DOHH2 (cell line): ENCODE data around the gene PTBP1.

ENCODE experiments used
- H3F3A ChIP-seq: fragments of 200-600 bp; sonication (generic), shearing (Covaris generic); 2 replicates; pipeline ENCODE4 v1.6.0; 2016; ENCODE audit warnings: antibody characterized with exemption, mild to moderate bottlenecking; ENCODE audit not compliant: control insufficient read depth, insufficient read depth
- H3K27ac ChIP-seq: fragments of 200-600 bp; sonication (generic); 2 replicates; pipeline ENCODE4 v1.5.1; 2014; ENCODE audit warnings: low read depth, mild to moderate bottlenecking, low read length, moderate library complexity
- H3K27me3 ChIP-seq: fragments of 200-600 bp; sonication (generic); 2 replicates; pipeline ENCODE4 v1.6.1; 2014; ENCODE audit warnings: mild to moderate bottlenecking, low read length, mixed read lengths; ENCODE audit not compliant: control insufficient read depth
- H3K36me3 ChIP-seq: fragments of 200-600 bp; sonication (generic); 2 replicates; pipeline ENCODE4 v1.6.1; 2014; ENCODE audit warnings: mild to moderate bottlenecking, low read length, moderate library complexity, mixed read lengths; ENCODE audit not compliant: control insufficient read depth
- H3K4me1 ChIP-seq: fragments of 200-600 bp; sonication (generic); 2 replicates; pipeline ENCODE4 v1.6.1; 2014; ENCODE audit warnings: mild to moderate bottlenecking, low read length, mixed read lengths; ENCODE audit not compliant: control insufficient read depth
- H3K4me2 ChIP-seq: fragments of 200-600 bp; sonication (generic); 2 replicates; pipeline ENCODE4 v1.6.0; 2014; ENCODE audit warnings: mild to moderate bottlenecking, low read length, moderate library complexity
- H3K4me3 ChIP-seq: fragments of 200-600 bp; sonication (generic); 2 replicates; pipeline ENCODE4 v1.5.1; 2014; ENCODE audit warnings: mild to moderate bottlenecking, low read length, mixed read lengths
- H3K79me2 ChIP-seq: fragments of 200-600 bp; sonication (generic); 2 replicates; pipeline ENCODE4 v1.6.1; 2014; ENCODE audit warnings: mild to moderate bottlenecking, low read length, mixed read lengths; ENCODE audit not compliant: control insufficient read depth
- H3K9me2 ChIP-seq: fragments of 200-600 bp; sonication (generic); replicated peaks from 2 replicates; pipeline ENCODE4 v1.6.1; 2014; ENCODE audit warnings: mild to moderate bottlenecking, low read length, mixed read lengths; ENCODE audit not compliant: control insufficient read depth
- H3K9me3 ChIP-seq: fragments of 200-600 bp; sonication (generic); 2 replicates; pipeline ENCODE4 v1.6.1; 2014; ENCODE audit warnings: antibody characterized with exemption, low read length, mixed read lengths; ENCODE audit not compliant: control insufficient read depth, insufficient read depth
- H4K20me1 ChIP-seq: fragments of 200-600 bp; sonication (generic); 2 replicates; pipeline ENCODE4 v1.6.0; 2014; ENCODE audit warnings: low read depth, mild to moderate bottlenecking, antibody characterized with exemption, low read length, moderate library complexity; ENCODE audit not compliant: control insufficient read depth, insufficient read depth
- EZH2phosphoT487 ChIP-seq: fragments of 200-600 bp; sonication (generic); IDR thresholded peaks from 2 replicates; pipeline ENCODE4 v1.6.1; 2017; ENCODE audit warnings: borderline replicate concordance, mild to moderate bottlenecking, antibody characterized with exemption, low read length, moderate library complexity, mixed read lengths
- TF ChIP-seq, protein P1 (sequence below): fragments of 200-600 bp; sonication (generic); IDR thresholded peaks from one replicate; pipeline ENCODE4 v1.5.1; 2014; ENCODE audit warnings: antibody characterized with exemption, mild to moderate bottlenecking, low read depth, low read length; ENCODE audit not compliant: poor library complexity, severe bottlenecking

The PTBP1 gene

DNA sequence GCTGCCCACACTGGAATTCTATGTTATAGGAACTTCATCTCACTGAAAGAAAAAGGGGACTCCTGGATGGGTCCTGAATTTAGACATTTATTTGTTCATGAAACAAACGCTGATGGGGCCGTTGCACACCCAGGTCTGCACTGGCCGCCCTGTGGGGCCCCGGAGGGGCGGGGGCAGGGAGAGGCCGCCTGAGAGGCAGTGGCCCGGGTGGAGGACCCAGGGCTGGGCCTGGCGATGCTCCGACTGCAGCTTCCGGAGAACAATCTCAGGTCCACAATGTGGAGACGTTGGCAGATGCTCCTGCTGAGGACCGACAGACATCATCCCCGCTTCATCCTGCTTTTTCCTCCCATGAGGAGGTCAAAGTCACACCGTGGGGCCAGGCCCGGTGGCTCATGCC lies 16.3 kb upstream of the PTBP1 start:
- Histone ChIP-seq H3K79me2 (no peaks in the 10 kb centered on the region), H3K4me2 (no peak overlapping the region), H3K4me3 (no peak overlapping the region), H3K9me3 (no peaks in the 10 kb centered on the region), H3K27me3 (no peaks in the 10 kb centered on the region), H3K36me3 (no peaks in the 10 kb centered on the region), H3K27ac (no peak overlapping the region), H3F3A (no peaks in the 10 kb centered on the region), H4K20me1 (no peaks in the 10 kb centered on the region), H3K9me2 (no peaks in the 10 kb centered on the region), H3K4me1 (no peaks in the 10 kb centered on the region)
- no peak for TF ChIP-seq EZH2phosphoT487
- TF ChIP-seq, protein P1, sequence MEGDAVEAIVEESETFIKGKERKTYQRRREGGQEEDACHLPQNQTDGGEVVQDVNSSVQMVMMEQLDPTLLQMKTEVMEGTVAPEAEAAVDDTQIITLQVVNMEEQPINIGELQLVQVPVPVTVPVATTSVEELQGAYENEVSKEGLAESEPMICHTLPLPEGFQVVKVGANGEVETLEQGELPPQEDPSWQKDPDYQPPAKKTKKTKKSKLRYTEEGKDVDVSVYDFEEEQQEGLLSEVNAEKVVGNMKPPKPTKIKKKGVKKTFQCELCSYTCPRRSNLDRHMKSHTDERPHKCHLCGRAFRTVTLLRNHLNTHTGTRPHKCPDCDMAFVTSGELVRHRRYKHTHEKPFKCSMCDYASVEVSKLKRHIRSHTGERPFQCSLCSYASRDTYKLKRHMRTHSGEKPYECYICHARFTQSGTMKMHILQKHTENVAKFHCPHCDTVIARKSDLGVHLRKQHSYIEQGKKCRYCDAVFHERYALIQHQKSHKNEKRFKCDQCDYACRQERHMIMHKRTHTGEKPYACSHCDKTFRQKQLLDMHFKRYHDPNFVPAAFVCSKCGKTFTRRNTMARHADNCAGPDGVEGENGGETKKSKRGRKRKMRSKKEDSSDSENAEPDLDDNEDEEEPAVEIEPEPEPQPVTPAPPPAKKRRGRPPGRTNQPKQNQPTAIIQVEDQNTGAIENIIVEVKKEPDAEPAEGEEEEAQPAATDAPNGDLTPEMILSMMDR: no peak

DNA sequence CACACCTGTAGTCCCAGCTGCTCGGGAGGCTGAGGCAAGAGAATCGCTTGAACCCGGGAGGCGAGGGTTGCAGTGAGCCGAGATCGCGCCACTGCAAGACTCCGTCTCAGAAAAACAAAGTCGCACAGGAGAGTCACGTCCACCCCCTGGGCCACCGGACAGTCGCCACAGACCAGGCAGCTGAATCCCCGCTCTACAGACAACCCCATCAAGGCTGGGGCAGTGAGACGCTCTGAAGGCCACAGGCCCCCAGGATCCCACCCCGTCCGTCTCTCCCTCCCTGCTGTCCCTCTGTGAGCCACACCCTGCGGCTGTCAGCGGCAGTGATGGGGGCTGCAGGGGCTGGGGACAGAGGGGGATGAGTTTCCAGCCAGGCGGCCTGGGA lies 15.5 kb upstream of the PTBP1 start:
- no peaks in the 10 kb centered on the region for H3K9me2 ChIP-seq
- H3K4me1 ChIP-seq: no peaks in the 10 kb centered on the region
- no peaks in the 10 kb centered on the region for H3K79me2 ChIP-seq
- no peak overlapping the region for H3K27ac ChIP-seq
- H3K4me3 ChIP-seq: no peak overlapping the region
- no peaks in the 10 kb centered on the region for H3K27me3 ChIP-seq
- H3K36me3 ChIP-seq: no peaks in the 10 kb centered on the region
- TF ChIP-seq, protein P1: no peak
- TF ChIP-seq EZH2phosphoT487: no peak
- no peaks in the 10 kb centered on the region for H3F3A ChIP-seq
- H3K4me2 ChIP-seq: no peak overlapping the region
- no peaks in the 10 kb centered on the region for H3K9me3 ChIP-seq
- H4K20me1 ChIP-seq: no peaks in the 10 kb centered on the region

DNA sequence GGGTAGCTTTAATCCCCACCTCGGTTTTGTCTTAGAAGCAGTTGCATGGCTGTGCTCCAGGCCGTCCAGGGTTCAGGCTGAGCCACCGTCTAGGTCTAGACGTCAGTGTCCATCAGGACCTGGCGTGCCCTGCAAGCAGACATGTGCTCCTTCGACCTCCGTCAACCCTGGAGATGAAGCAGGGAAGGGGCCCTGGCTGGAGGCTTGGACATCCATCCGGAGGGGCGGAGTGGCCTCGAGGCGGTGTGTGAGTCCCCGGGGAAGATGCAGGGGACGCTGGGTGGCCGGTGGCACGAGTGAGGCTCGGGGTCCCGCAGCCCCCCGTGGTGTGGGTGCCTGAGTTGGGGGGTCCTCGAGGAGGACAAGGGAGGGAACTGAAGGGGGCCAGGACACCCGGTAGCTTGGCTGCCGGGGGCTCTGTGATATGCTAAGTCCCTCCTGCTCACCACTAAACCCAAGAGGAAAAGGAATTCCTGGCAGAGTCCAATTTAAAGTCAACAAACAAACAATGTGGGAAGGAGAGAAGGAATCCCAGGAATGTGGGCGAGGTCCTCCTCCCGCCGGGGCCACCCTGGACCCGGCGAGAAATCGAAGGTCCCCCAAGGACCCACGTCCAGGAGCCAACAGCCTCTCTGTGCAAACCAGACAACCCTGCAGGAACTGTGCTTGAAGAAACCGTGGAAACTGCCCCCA lies 14.9 kb upstream of the PTBP1 start:
- no peaks in the 10 kb centered on the region for H3K9me3 ChIP-seq
- no peaks in the 10 kb centered on the region for H3F3A ChIP-seq
- no peaks in the 10 kb centered on the region for H3K4me1 ChIP-seq
- H3K4me2 ChIP-seq: no peak overlapping the region
- H4K20me1 ChIP-seq: no peaks in the 10 kb centered on the region
- H3K27me3 ChIP-seq: no peaks in the 10 kb centered on the region
- TF ChIP-seq EZH2phosphoT487: no peak
- TF ChIP-seq, protein P1: no peak
- H3K4me3 ChIP-seq: no peak overlapping the region
- no peaks in the 10 kb centered on the region for H3K36me3 ChIP-seq
- H3K9me2 ChIP-seq: no peaks in the 10 kb centered on the region
- no peaks in the 10 kb centered on the region for H3K79me2 ChIP-seq
- H3K27ac ChIP-seq: no peak overlapping the region
